H1 (cell line): ENCODE measurements around the gene HLA-E. TPM values are rescaled to one million over a fixed set of nuclear protein-coding genes. Genes with fewer than 3 reads are reported as not detected.

Experiments used
- CTCF ChIA-PET: fragments of 300-600 bp; sonication (Branson Sonifier 250); formaldehyde crosslinking; loops from one replicate; lab custom pipeline; 2021; ENCODE audit not compliant: partially characterized antibody; lab: Charles Lee
- POLR2A ChIA-PET: fragments of 300-600 bp; sonication (Branson Sonifier 250); formaldehyde crosslinking; loops from one replicate; lab custom pipeline; 2021; ENCODE audit warnings: inconsistent platforms; ENCODE audit not compliant: partially characterized antibody; lab: Charles Lee
- DNase-seq, 2 experiments: peaks; one replicate each; pipeline versions ENCODE4 v3.0.0 to v3.0.0-alpha.2; 2010 to 2022; ENCODE audit warnings: low spot score in 2 of 2, low read depth in 1 of 2, mixed read lengths in 1 of 2
- FAIRE-seq: peaks from 2 replicates; lab custom pipeline; 2011; peaks lifted over from hg19 to GRCh38; lab: Jason Lieb, UNC
- H2AFZ ChIP-seq: 2 replicates; pipeline ENCODE4 v1.8.1; 2012; ENCODE audit warnings: low read length, inconsistent platforms
- H2AK5ac ChIP-seq: 2 replicates; pipeline ENCODE4 v1.6.1; 2013; ENCODE audit warnings: low read depth, low read length
- H2BK120ac ChIP-seq: replicated peaks from 2 replicates; pipeline ENCODE3; 2013; ENCODE audit warnings: low read depth, low read length, inconsistent platforms
- H2BK12ac ChIP-seq: 2 replicates; pipeline ENCODE4 v1.6.1; 2013; ENCODE audit warnings: low read depth, low read length
- H2BK15ac ChIP-seq: 2 replicates; pipeline ENCODE4 v1.6.1; 2013; ENCODE audit warnings: low read length
- H2BK20ac ChIP-seq: 2 replicates; pipeline ENCODE4 v1.6.1; 2013; ENCODE audit warnings: low read length
- H2BK5ac ChIP-seq: 2 replicates; pipeline ENCODE4 v1.6.1; 2013; ENCODE audit warnings: low read depth, low read length
- H3K14ac ChIP-seq: 2 replicates; pipeline ENCODE4 v1.6.1; 2013; ENCODE audit warnings: inconsistent platforms; ENCODE audit not compliant: insufficient read length
- H3K18ac ChIP-seq: 2 replicates; pipeline ENCODE4 v1.6.1; 2013; ENCODE audit warnings: low read length; ENCODE audit errors: extremely low read depth
- H3K23ac ChIP-seq: 2 replicates; pipeline ENCODE4 v1.6.1; 2013; ENCODE audit warnings: inconsistent platforms; ENCODE audit not compliant: insufficient read length
- H3K23me2 ChIP-seq: 2 replicates; pipeline ENCODE4 v1.6.1; 2013; ENCODE audit warnings: low read depth, low read length
- H3K27ac ChIP-seq: 2 replicates; pipeline ENCODE4 v1.6.1; 2011; ENCODE audit warnings: low read depth, low read length, inconsistent platforms
- H3K27me3 ChIP-seq, 4 experiments: replicated peaks in 1 of 4; 1 replicate in 1 of 4; 2 replicates in 3 of 4; pipeline versions ENCODE4 v1.6.1 to v1.8.1; 2011 to 2013; ENCODE audit warnings: low read length in 3 of 4, mild to moderate bottlenecking in 3 of 4, inconsistent platforms in 2 of 4, mixed read lengths in 2 of 4, moderate library complexity in 1 of 4; ENCODE audit not compliant: control insufficient read depth in 3 of 4, insufficient read depth in 3 of 4; ENCODE audit errors: extremely low read depth in 1 of 4
- H3K36me3 ChIP-seq, 4 experiments: 2 replicates each; pipeline versions ENCODE4 v1.6.1 to v1.8.1; 2011 to 2013; ENCODE audit warnings: mild to moderate bottlenecking in 4 of 4, low read length in 3 of 4, moderate library complexity in 2 of 4, control low read depth in 1 of 4, inconsistent platforms in 1 of 4; ENCODE audit not compliant: insufficient read depth in 4 of 4, control insufficient read depth in 2 of 4
- H3K4ac ChIP-seq: replicated peaks from 2 replicates; pipeline ENCODE3; 2013; ENCODE audit warnings: low read length, low read depth, mixed read lengths, inconsistent platforms; ENCODE audit not compliant: insufficient read length
- H3K4me1 ChIP-seq, 4 experiments: replicated peaks in 1 of 4; 1 replicate in 1 of 4; 2 replicates in 3 of 4; pipeline versions ENCODE4 v1.6.1 to v1.8.1; 2011 to 2013; ENCODE audit warnings: low read length in 3 of 4, inconsistent platforms in 2 of 4, mixed read lengths in 1 of 4; ENCODE audit not compliant: insufficient read depth in 4 of 4, control insufficient read depth in 3 of 4
- H3K4me2 ChIP-seq, 2 experiments: 2 replicates each; pipeline versions ENCODE4 v1.6.1 to v1.8.1; 2011 to 2013; ENCODE audit warnings: low read depth in 2 of 2, low read length in 2 of 2, control low read depth in 1 of 2, inconsistent platforms in 1 of 2, mild to moderate bottlenecking in 1 of 2; ENCODE audit not compliant: insufficient read depth in 1 of 2
- H3K4me3 ChIP-seq, 4 experiments: fragments of 200-600, 300-600 bp in 1 of 4; sonication (generic), shearing (Covaris generic), sonication (Bioruptor Twin) in 1 of 4; 2 replicates each; pipeline versions ENCODE4 v1.5.1 to v1.8.1; 2011 to 2016; ENCODE audit warnings: low read length in 4 of 4, low read depth in 3 of 4, control low read depth in 2 of 4, inconsistent platforms in 2 of 4, mild to moderate bottlenecking in 2 of 4, mixed read lengths in 1 of 4, moderate library complexity in 1 of 4; ENCODE audit not compliant: insufficient read depth in 2 of 4; ENCODE audit errors: extremely low read depth in 1 of 4
- H3K56ac ChIP-seq: replicated peaks from 2 replicates; pipeline ENCODE3; 2013; ENCODE audit warnings: low read depth, mild to moderate bottlenecking, mixed read lengths, low read length, inconsistent platforms; ENCODE audit not compliant: insufficient read length
- H3K79me1 ChIP-seq: 2 replicates; pipeline ENCODE4 v1.6.1; 2013; ENCODE audit warnings: low read depth, low read length, control low read depth
- H3K79me2 ChIP-seq, 2 experiments: 2 replicates each; pipeline versions ENCODE4 v1.6.1 to v1.8.1; 2012 to 2013; ENCODE audit warnings: low read length in 2 of 2, mild to moderate bottlenecking in 2 of 2, inconsistent platforms in 1 of 2; ENCODE audit not compliant: insufficient read depth in 2 of 2, control insufficient read depth in 1 of 2
- H3K9ac ChIP-seq, 4 experiments: replicated peaks in 1 of 4; 1 replicate in 1 of 4; 2 replicates in 3 of 4; pipeline versions ENCODE4 v1.6.1 to v1.8.1; 2011 to 2013; ENCODE audit warnings: low read depth in 3 of 4, low read length in 3 of 4, control low read depth in 2 of 4, mild to moderate bottlenecking in 2 of 4, moderate library complexity in 2 of 4, inconsistent platforms in 1 of 4; ENCODE audit errors: extremely low read depth in 1 of 4
- H3K9me3 ChIP-seq, 2 experiments: 2 replicates each; pipeline versions ENCODE4 v1.6.1 to v1.8.1; 2012 to 2013; ENCODE audit warnings: mild to moderate bottlenecking in 2 of 2, moderate library complexity in 2 of 2, control low read depth in 1 of 2, inconsistent platforms in 1 of 2, low read depth in 1 of 2, low read length in 1 of 2, mixed read lengths in 1 of 2; ENCODE audit not compliant: insufficient read depth in 2 of 2
- H4K20me1 ChIP-seq, 2 experiments: replicated peaks in 1 of 2; 2 replicates each; pipeline versions ENCODE3 to v1.8.1; 2011 to 2013; ENCODE audit warnings: inconsistent platforms in 2 of 2, low read length in 2 of 2, mild to moderate bottlenecking in 1 of 2; ENCODE audit not compliant: insufficient read depth in 2 of 2, control insufficient read depth in 1 of 2
- H4K5ac ChIP-seq: 2 replicates; pipeline ENCODE4 v1.6.1; 2013; ENCODE audit warnings: low read length, low read depth, mixed read lengths, inconsistent platforms; ENCODE audit not compliant: insufficient read length
- H4K8ac ChIP-seq: 2 replicates; pipeline ENCODE4 v1.8.0; 2013; ENCODE audit warnings: mild to moderate bottlenecking, moderate library complexity, low read length, inconsistent platforms; ENCODE audit not compliant: insufficient read depth; ENCODE audit errors: extremely low read depth
- H4K91ac ChIP-seq: replicated peaks from 2 replicates; pipeline ENCODE3; 2013; ENCODE audit warnings: low read length, mixed read lengths, inconsistent platforms; ENCODE audit not compliant: insufficient read length
- CHD2 ChIP-seq: IDR thresholded peaks from 2 replicates; pipeline ENCODE4 v1.6.1; 2012; ENCODE audit warnings: low read length, improper control_type of control experiment
- WGBS, 2 experiments: shearing (Covaris generic) in 1 of 2; methylation state at CpG; one replicate each; pipeline versions ENCODE4 v1.1.6 to v1.1.7; 2013 to 2015; ENCODE audit warnings: low lambda C conversion rate in 2 of 2, mixed read lengths in 2 of 2, inconsistent platforms in 1 of 2, low coverage in 1 of 2, missing lambda C conversion rate in 1 of 2; ENCODE audit not compliant: insufficient replicate concordance in 2 of 2, insufficient coverage in 1 of 2, insufficient read length in 1 of 2; ENCODE audit errors: extremely low coverage in 1 of 2, missing lambda C conversion rate in 1 of 2; 5-methylcytosine and 5-hydroxymethylcytosine counted together
- polyA plus RNA-seq, 7 experiments: library from polyadenylated mRNA; depleted of rRNA in 3 of 7; stranded (reverse) in 5 of 7; unstranded in 2 of 7; fragments of >200 nt in 5 of 7; fragments of 200-250 nt in 2 of 7; gene quantifications; 1 replicate in 5 of 7; 2 replicates in 1 of 7; 4 replicates in 1 of 7; pipeline versions ENCODE4 v1.2.1 to v1.2.3, GENCODE V29; 2011 to 2013; ENCODE audit warnings: missing spikeins in 2 of 7, mixed read lengths in 2 of 7
- total RNA-seq: library from RNA; stranded (reverse); fragmentation: NEBNext Ultra II Directional; extraction: Animal tissue kit (Norgen Biotek cat#: 25700); gene quantifications from 2 replicates; pipeline ENCODE4 v1.2.1, GENCODE V29; 2021

The HLA-E gene
- total and polyA plus RNA-seq, 2 of the 8 experiments (the other 6 are each of a cell fraction or from before 2014, with no cell fraction given) = 20.2 to 28.0 TPM

GRCh38 chr6:30447237-30447636, 42.1 kb upstream of the HLA-E start:
- ChIA-PET POLR2A (interaction anchor here (1.0 kb wide), 1 partner anchor 43 kb away, joined by 3 read pairs; no protein-coding TSS in a partner anchor), CTCF (interaction anchor here (0.6 to 1.0 kb wide), 2 partner anchors 18 to 67 kb away, joined by 3 read pairs; no protein-coding TSS in a partner anchor)
- no peak overlapping the region for H2BK15ac ChIP-seq
- H2AFZ ChIP-seq = no peak overlapping the region
- H2BK120ac ChIP-seq = no peak overlapping the region
- no peaks in the 10 kb centered on the region for H3K36me3 ChIP-seq
- no peaks in the 10 kb centered on the region for H3K79me1 ChIP-seq
- no peak overlapping the region for H2AK5ac ChIP-seq
- no peak overlapping the region for H3K27ac ChIP-seq
- H3K27me3 ChIP-seq = peaks cover 0 to 31% (median 23%) of the 10 kb centered on the region in 4 experiments; a peak in 6 of 7 replicates
- no peak overlapping the region for H3K14ac ChIP-seq
- no peaks in the 10 kb centered on the region for H3K79me2 ChIP-seq
- no peak overlapping the region for H2BK20ac ChIP-seq
- DNase-seq (peak; percentile 70 to 73), FAIRE-seq (peak; percentile 94)
- H2BK12ac ChIP-seq = no peak overlapping the region
- no peak overlapping the region for H2BK5ac ChIP-seq
- no peak overlapping the region for H3K23ac ChIP-seq
- no peaks in the 10 kb centered on the region for H3K9me3 ChIP-seq
- H4K8ac ChIP-seq = no peak overlapping the region
- H3K4me2 ChIP-seq = no peak overlapping the region
- no peak overlapping the region for H3K4me3 ChIP-seq
- no peak overlapping the region for H4K5ac ChIP-seq
- peaks cover 1 to 5% (median 3%) of the 10 kb centered on the region in 4 experiments; a peak in 4 of 7 replicates for H3K4me1 ChIP-seq
- 12% methylated on average over 2 of the region's 2 CpGs; no CpG with 5 or more reads in 1 of the 2 experiments for WGBS, 2 experiments
- H3K56ac ChIP-seq = no peak overlapping the region
- no peaks in the 10 kb centered on the region for H4K20me1 ChIP-seq
- no peak overlapping the region for H4K91ac ChIP-seq
- H3K9ac ChIP-seq = no peak overlapping the region
- no peak overlapping the region for H3K18ac ChIP-seq
- no peak overlapping the region for H3K4ac ChIP-seq
- no peaks in the 10 kb centered on the region; the same call in 1 of the 2 replicates for H3K23me2 ChIP-seq
- no peak for TF ChIP-seq CHD2
